ENCODE results near the gene STK32B.

DNA sequence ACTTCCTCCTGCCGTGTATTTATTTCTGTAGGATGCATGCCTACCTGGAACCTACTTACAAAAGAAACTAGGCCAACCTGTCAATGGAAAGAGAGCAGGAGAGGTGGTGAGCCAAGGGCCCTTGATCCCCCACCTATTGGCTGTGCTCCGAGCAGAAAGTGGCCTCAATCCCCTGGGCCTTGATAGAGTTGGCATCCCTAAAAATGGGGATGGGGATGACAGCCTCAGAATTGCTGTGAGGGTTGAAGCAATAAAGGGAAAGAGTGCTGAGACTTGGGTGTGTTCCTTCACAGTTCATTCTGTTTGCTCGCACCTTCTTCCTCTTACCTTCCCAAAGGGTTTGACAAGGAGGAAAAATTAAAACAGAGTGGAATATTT lies 314.7 kb downstream of the STK32B start:
- TF ChIP-seq, protein P1, sequence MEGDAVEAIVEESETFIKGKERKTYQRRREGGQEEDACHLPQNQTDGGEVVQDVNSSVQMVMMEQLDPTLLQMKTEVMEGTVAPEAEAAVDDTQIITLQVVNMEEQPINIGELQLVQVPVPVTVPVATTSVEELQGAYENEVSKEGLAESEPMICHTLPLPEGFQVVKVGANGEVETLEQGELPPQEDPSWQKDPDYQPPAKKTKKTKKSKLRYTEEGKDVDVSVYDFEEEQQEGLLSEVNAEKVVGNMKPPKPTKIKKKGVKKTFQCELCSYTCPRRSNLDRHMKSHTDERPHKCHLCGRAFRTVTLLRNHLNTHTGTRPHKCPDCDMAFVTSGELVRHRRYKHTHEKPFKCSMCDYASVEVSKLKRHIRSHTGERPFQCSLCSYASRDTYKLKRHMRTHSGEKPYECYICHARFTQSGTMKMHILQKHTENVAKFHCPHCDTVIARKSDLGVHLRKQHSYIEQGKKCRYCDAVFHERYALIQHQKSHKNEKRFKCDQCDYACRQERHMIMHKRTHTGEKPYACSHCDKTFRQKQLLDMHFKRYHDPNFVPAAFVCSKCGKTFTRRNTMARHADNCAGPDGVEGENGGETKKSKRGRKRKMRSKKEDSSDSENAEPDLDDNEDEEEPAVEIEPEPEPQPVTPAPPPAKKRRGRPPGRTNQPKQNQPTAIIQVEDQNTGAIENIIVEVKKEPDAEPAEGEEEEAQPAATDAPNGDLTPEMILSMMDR (IDR thresholded peaks at IDR 0.05): no peak
- TF ChIP-seq POLR2A (IDR thresholded peaks at IDR 0.05): no peak
